ENCODE results near the gene PER1. TPM values are rescaled to one million over a fixed set of nuclear protein-coding genes. Genes with fewer than 3 reads are reported as not detected.

PER1 gene
- total RNA-seq, 1 donor = 12.7 TPM

- H3K4me3 ChIP-seq (ENCODE audit: low read depth, low read length) = peak overlapping the region; percentile 81
- peak; percentile 83 for DNase-seq (ENCODE audit: low read depth)
- no peak for TF ChIP-seq CTCF (IDR thresholded peaks at IDR 0.05; ENCODE audit: insufficient read depth, low read length)
Observed at GRCh38 chr17:8151641-8152111, 528 bp downstream of the PER1 start.

- H3K4me3 ChIP-seq (ENCODE audit: low read depth, low read length) = peak overlapping the region; percentile 81
- no peak for TF ChIP-seq CTCF (IDR thresholded peaks at IDR 0.05; ENCODE audit: insufficient read depth, low read length)
- DNase-seq (ENCODE audit: low read depth) = peak; percentile 89
Observed at GRCh38 chr17:8151120-8151640, 1.0 kb downstream of the PER1 start.

GRCh38 chr17:8150194-8151119 is 1.7 kb downstream of the PER1 start:
- peak overlapping the region; percentile 81 for H3K4me3 ChIP-seq (ENCODE audit: low read depth, low read length)
- TF ChIP-seq CTCF (IDR thresholded peaks at IDR 0.05; ENCODE audit: insufficient read depth, low read length) = no peak
- no peak for DNase-seq (ENCODE audit: low read depth)

- no peak for TF ChIP-seq CTCF (IDR thresholded peaks at IDR 0.05; ENCODE audit: insufficient read depth, low read length)
- DNase-seq (ENCODE audit: low read depth) = no peak
- H3K4me3 ChIP-seq (ENCODE audit: low read depth, low read length) = no peak overlapping the region
Observed at GRCh38 chr17:8149419-8150193, 2.6 kb downstream of the PER1 start.

- no peak overlapping the region for H3K4me3 ChIP-seq (ENCODE audit: low read depth, low read length)
- no peak for DNase-seq (ENCODE audit: low read depth)
- TF ChIP-seq CTCF (IDR thresholded peaks at IDR 0.05; ENCODE audit: insufficient read depth, low read length) = no peak
Observed at GRCh38 chr17:8148560-8148959, 3.6 kb downstream of the PER1 start.

GRCh38 chr17:8147805-8148404 is 4.3 kb downstream of the PER1 start:
- no peak overlapping the region for H3K4me3 ChIP-seq (ENCODE audit: low read depth, low read length)
- no peak for DNase-seq (ENCODE audit: low read depth)
- no peak for TF ChIP-seq CTCF (IDR thresholded peaks at IDR 0.05; ENCODE audit: insufficient read depth, low read length)
